Measurements from ENCODE around the gene UBR2.

The UBR2 gene

GRCh38 chr6:42742116-42742894, 178.5 kb downstream of the UBR2 start:
- H3K4me1 ChIP-seq (ENCODE audit: low read length) = peaks cover 10% of the 10 kb centered on the region
- no peak overlapping the region for H3K4me2 ChIP-seq (ENCODE audit: low read length)
- no peak overlapping the region for H3K27ac ChIP-seq (ENCODE audit: low read length)
- H3K79me2 ChIP-seq (ENCODE audit: low read length) = peaks cover 22% of the 10 kb centered on the region
- H4K20me1 ChIP-seq (ENCODE audit: insufficient read depth, low read length) = peaks cover 8% of the 10 kb centered on the region; the same call in 1 of the 2 replicates
- H3K4me3 ChIP-seq (ENCODE audit: low read length) = no peak overlapping the region
- no peak overlapping the region for H3K9ac ChIP-seq (ENCODE audit: low read length)
- TF ChIP-seq EZH2phosphoT487 (IDR thresholded peaks at IDR 0.05; ENCODE audit: low read depth) = no peak
- no peak for TF ChIP-seq CTCF (IDR thresholded peaks at IDR 0.05; ENCODE audit: low read depth, low read length)
- no peaks in the 10 kb centered on the region for H3K27me3 ChIP-seq (ENCODE audit: low read depth, low read length)
- H2AFZ ChIP-seq (ENCODE audit: low read depth, low read length) = no peak overlapping the region
- no peaks in the 10 kb centered on the region for H3K9me3 ChIP-seq (ENCODE audit: insufficient read depth, low read length)
- peaks cover 13% of the 10 kb centered on the region for H3K36me3 ChIP-seq (replicated peaks; ENCODE audit: low read depth, low read length)

Data from OCI-LY3 (cell line).